Stimulated activated naive CD8-positive, alpha-beta T cell treated with anti-CD3 and anti-CD28 coated beads, Interleukin-15, Interleukin-2, amounts not matched to agents 100 ng/mL and 50 ng/mL, for 24 hours (primary cell): ENCODE results near the gene ZNHIT2.
"Not testable (repeated sequence)": the region's sequence is repeated elsewhere in the genome, so short reads cannot be mapped to it uniquely, and the experiment has no call there.

Source experiments
- H3K27ac Mint-ChIP-seq: one replicate; pipeline ENCODE4 v1.8.0; 2021; ENCODE audit warnings: mild to moderate bottlenecking, mixed read lengths
- H3K27me3 Mint-ChIP-seq: one replicate; pipeline ENCODE4 v1.8.0; 2021; ENCODE audit warnings: mixed read lengths
- H3K36me3 Mint-ChIP-seq: one replicate; pipeline ENCODE4 v1.8.0; 2021; ENCODE audit warnings: low read depth, mixed read lengths
- H3K4me1 Mint-ChIP-seq: one replicate; pipeline ENCODE4 v1.8.0; 2021; ENCODE audit warnings: low read depth, mixed read lengths
- H3K4me3 Mint-ChIP-seq: one replicate; pipeline ENCODE4 v1.8.0; 2021; ENCODE audit warnings: mild to moderate bottlenecking, mixed read lengths
- H3K9me3 Mint-ChIP-seq: one replicate; pipeline ENCODE4 v1.8.0; 2021; ENCODE audit warnings: mixed read lengths

ZNHIT2 gene

DNA sequence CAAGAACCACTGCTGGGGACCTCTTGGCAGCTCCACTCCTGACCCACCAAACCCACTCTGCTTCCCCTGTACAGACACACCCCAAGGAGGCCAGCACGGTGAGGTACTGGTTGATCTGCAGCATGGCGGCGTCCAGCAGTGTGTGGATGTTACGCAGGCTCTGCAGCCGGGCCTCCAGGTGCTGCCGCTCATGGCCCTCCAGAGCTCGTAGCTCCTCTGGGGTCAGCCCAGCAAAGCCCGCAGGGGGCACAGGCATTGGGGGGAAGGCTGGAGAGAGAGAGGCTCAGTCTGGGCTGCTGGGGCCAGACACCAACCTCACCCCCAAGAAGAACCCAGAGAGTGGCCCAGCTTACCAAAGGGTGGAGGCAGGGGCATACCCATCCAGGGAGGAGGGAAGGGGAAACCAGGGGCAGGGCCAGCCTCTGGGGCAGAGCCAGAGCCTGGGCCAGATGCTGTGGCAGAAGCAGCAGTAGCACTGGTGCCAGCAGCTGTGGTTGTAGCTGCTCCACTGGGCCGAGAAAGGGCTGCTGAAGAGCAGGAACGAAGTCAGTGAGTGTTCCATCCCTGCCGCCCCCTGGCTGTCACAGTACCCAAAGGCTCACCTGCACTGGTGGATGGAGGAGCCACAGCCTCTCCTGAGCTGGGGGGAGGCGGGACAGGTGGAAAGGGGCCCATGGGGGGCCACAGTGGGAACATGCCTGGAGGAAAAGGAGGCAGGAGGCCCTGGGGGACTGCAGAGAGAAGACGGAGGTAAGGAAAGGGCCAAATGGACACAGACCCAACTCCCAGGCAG, 12.3 kb upstream of the ZNHIT2 start:
- Mint-ChIP-seq H3K27me3 (no peaks in the 10 kb centered on the region), H3K9me3 (no peaks in the 10 kb centered on the region), H3K27ac (no peak overlapping the region), H3K4me3 (no peak overlapping the region), H3K36me3 (peaks cover 26% of the 10 kb centered on the region), H3K4me1 (peaks cover 34% of the 10 kb centered on the region)

DNA sequence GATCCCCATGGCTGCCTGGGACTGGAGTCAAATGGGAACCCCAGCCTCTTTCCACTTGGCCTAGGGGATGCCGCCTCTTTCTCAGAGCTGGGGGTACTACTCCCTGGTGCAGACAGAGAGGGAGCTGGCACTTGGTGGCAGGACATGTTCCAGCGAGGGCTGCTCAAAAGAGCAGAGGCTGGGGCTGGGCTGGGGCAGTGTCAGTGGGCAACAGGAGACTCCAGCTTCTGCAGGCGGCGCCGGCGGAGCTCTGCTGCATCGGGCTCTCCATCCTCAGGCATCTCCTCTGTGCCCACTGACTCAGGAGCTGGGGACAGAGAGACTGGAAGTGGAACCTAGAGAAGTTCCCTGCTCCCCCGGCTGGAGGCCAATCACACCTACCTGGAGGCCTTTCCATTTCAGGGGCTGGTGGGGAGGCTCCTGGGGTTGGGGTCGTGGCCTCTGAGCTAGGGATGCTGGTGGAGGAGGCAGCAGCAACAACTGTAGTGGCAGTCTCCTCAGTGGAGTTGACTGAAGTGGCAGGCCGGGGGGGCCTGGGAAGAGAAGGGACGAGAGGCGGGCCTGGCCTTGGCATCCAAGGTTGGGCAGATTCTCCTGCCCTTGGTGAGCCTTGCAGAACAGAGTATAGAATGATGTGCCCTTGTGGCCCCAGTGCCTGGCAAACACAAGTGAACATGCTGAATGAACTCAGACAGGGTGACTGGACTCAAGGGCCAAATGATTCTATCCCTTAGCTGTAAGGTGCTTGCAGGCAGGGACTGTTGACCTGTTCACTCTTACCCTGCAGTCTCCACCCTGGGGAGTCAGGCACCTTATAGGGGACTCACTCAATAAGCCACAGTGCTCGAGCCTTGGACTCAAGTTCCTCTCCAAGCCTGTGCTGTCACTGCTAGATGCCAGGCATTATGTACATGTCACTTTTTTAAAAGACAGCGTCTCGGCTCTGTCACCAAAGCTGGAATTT, 11.0 kb upstream of the ZNHIT2 start:
- Mint-ChIP-seq H3K9me3 (no peaks in the 10 kb centered on the region), H3K4me3 (no peak overlapping the region), H3K36me3 (peaks cover 33% of the 10 kb centered on the region), H3K4me1 (peaks cover 36% of the 10 kb centered on the region), H3K27ac (no peak overlapping the region), H3K27me3 (no peaks in the 10 kb centered on the region)

DNA sequence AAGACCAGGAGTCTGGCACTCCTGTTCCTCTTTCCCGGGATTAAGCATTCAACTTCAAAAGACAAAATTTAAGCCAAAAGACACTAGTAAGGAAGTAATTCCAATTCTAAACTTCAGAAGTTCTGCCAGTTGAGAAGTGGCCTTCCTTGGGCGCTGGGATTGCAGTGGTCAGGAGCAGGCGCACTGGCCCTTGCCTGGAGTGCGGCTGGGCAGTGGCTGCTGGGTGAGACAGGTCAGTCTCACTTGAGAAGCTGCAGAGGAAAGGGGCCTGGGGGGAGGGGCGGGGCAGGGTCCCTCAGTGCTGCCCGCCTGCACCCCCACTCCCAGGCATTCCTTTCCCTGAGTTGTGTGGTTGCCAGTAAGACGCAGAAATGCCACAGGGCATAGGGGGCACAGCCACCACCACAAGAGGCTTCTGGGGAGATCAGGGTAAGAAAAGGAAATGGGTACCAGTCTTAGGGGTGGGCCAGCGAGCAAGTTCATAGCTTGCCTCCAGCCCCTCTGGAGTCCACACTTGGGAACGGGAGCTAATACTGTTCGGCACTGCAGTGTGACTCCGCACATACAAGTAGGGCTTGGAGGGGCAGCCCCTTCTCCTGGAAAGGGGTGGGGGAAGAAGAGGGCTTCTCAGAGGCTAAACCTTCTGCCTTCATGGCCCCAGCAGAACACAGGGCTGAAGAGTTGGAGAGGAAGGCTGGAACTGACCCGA, 10.1 kb upstream of the ZNHIT2 start:
- no peaks in the 10 kb centered on the region for H3K9me3 Mint-ChIP-seq
- peaks cover 33% of the 10 kb centered on the region for H3K36me3 Mint-ChIP-seq
- H3K4me3 Mint-ChIP-seq, result no peak overlapping the region
- H3K4me1 Mint-ChIP-seq, result peaks cover 34% of the 10 kb centered on the region
- H3K27me3 Mint-ChIP-seq, result no peaks in the 10 kb centered on the region
- H3K27ac Mint-ChIP-seq, result no peak overlapping the region

DNA sequence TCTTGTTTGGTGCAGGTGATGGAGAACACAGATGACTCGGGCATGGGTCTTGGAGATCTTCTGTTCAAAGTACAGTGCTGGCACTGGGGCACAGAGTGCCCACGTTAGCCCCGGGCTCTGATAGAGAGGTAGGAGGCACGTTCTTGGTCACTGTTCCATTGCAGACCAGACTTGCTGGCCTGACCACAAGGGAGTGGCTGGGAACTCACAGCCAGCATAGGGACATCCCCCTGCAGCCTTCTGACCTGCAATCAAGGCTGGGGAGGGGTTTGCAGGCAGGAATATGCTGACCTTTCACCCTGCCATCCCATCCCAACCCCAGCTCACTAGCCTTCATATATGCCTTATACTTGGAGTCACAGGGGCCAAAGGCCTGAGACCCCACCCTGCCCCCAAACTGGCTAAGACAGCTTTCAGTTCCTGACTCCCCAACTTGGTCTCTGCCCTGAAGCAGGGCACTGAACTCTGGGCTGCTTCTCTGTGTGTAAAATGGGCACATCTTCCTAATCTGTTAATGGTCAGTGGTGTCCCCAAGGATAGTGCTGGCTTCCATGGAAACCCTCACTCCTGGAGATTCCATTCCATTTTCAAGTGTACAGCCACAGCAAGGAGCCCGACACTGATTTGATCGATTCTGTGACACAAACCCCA, 9.2 kb upstream of the ZNHIT2 start:
- Mint-ChIP-seq H3K36me3 (peaks cover 41% of the 10 kb centered on the region), H3K27ac (peak overlapping the region; percentile 15), H3K4me1 (peaks cover 33% of the 10 kb centered on the region), H3K4me3 (no peak overlapping the region), H3K9me3 (no peaks in the 10 kb centered on the region), H3K27me3 (no peaks in the 10 kb centered on the region)

DNA sequence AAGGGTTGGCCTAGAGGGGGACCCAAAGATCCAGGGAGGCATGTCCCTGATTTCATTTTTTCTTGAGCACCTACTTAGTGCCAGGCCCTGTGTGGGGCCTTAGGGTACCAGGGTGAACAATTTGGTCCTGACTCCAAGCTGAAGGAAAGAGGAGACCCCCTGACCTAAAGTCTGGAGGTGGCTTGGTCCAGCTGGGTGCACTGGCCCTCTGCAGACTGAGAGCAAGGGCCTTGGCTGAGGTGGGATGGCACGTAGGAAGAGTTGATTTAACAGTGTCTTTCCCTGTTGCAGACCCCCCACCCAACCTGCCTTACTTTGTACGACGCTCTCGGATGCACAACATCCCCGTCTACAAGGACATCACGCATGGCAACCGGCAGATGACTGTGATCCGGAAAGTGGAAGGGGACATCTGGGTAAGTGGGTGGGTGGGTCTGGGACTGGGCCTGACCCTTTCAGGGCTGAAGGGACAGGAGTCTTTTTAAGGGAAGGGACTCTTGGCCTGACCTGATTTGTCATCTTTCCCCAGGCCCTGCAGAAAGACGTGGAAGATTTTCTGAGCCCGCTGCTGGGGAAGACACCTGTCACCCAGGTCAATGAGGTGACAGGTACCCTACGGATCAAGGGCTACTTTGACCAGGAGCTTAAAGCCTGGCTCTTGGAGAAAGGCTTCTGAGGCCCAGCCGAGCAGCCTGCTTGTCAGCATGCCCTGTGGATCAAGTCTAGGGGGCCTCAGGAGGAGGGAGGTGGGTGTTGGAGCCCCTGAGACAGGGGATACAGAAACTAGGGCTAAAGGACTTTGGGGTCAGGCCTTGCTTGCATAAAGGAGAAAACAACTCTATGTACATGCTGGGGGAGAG, 7.9 kb upstream of the ZNHIT2 start:
- no peak overlapping the region for H3K4me3 Mint-ChIP-seq
- peaks cover 38% of the 10 kb centered on the region for H3K4me1 Mint-ChIP-seq
- H3K36me3 Mint-ChIP-seq, result peaks cover 47% of the 10 kb centered on the region
- H3K9me3 Mint-ChIP-seq, result no peaks in the 10 kb centered on the region
- no peaks in the 10 kb centered on the region for H3K27me3 Mint-ChIP-seq
- H3K27ac Mint-ChIP-seq, result no peak overlapping the region

DNA sequence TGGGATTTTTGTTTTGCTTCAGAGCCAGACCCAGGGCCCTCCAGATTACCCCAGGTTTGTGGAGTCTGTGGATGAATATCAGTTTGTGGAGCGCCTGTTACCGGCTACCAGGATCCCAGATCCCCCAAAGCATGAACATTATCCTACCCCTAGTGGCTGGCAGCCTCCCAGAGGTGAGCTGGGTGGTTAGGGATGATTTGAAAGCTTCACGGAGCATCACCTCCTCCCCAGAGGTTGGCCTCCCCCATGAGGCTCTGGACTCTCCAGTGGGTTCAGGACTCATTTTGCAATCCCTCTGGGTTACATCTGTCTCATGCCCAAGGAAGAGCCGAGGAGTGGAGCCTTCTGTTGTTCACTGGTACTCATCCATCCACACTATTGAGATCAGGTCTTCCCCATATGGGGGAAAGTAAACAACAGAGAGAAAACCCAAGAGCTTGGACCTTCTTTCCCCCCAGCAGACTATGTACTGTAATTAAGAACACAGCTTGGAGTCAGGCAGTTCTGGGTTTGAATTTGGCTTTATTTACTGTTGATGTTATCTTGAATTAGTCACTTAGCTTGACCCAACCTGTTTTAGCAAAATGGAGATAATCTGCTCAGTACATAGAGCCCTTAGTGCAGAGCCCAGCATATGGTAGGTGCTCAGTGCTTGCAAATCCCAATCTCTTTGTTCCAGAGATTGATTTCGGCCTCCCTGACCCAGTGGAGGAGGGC, 7.1 kb upstream of the ZNHIT2 start:
- peak overlapping the region; percentile 69 for H3K27ac Mint-ChIP-seq
- H3K27me3 Mint-ChIP-seq, result no peaks in the 10 kb centered on the region
- H3K4me1 Mint-ChIP-seq, result peaks cover 44% of the 10 kb centered on the region
- peaks cover 55% of the 10 kb centered on the region for H3K36me3 Mint-ChIP-seq
- H3K9me3 Mint-ChIP-seq, result no peaks in the 10 kb centered on the region
- H3K4me3 Mint-ChIP-seq, result peak overlapping the region; percentile 68

DNA sequence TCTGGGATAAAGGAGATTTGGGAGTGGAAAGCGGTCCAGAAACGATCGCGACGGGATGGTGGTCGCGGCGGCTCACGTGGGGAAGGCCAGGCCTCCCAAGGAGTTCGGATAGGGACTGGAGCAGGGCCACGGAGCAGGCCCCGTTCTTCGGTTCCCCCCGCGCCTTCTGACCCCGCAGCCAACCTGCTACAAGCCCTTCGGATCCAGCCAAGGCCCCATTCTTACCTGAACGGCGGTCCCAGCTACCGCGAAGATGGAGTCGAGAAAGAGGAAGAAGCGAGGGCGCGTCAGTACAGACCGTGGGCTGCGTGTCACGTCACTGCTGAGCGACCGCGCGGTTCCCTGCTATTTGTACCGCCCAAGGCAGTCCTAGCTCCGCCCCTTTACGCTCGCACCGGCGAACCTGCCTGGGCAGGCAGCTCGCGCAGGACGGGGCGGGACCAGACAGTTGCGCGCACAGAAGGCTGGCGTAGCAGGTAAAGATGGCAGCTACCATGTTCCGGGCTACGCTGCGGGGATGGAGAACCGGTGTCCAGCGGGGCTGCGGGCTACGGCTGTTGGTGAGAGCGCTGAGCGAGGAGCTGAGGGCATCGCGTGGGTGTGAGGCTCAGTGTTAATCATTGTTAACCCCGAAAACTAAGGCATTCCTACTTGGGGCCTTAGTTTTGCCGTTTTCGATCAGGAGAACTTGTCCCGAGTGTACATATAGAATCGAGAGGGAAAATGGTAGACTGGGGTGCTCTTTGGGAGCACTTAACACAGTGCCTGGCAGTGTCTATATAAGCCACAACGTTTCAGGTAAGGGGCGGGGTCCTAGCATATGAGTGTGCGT, 4.6 kb upstream of the ZNHIT2 start, which contains the start of the genes FAU and MRPL49:
Gene FAU, minus strand, starts transcription at position 270 of the 832 bp plus-strand sequence. CDS start 321 bp downstream, outside the sequence.
Gene MRPL49, plus strand, starts transcription at position 457 of the 832 bp plus-strand sequence. Its CDS starts 26 bp downstream, at position 483.
- H3K27me3 Mint-ChIP-seq, result no peaks in the 10 kb centered on the region
- H3K36me3 Mint-ChIP-seq, result peaks cover 70% of the 10 kb centered on the region
- no peaks in the 10 kb centered on the region for H3K9me3 Mint-ChIP-seq
- H3K27ac Mint-ChIP-seq, result peak within 1 kb of the TSS; percentile 97
- H3K4me3 Mint-ChIP-seq, result peak within 1 kb of the TSS; percentile 100
- H3K4me1 Mint-ChIP-seq, result peaks cover 61% of the 10 kb centered on the region

DNA sequence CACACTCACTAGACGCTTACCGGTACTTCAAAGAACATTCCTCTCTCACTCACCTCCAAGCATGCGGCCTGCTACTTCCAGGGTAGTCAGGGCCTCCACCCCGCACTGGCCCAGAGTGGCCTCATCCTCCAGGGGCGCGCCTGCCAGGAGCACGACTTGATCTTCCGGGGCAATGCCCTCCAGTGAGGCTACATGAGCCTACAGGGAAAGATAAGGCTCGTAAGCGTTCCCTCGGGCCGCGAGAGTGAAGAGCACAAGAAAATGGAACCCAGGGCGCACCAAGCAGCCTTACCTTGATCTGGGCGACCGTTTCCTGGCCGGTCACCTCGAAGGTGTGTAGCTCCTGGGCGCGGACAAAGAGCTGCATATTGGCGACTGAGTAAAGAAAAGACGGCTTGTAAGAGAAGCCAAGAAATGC, 4.0 kb upstream of the ZNHIT2 start:
- Mint-ChIP-seq H3K4me1 (peaks cover 65% of the 10 kb centered on the region), H3K27ac (peak overlapping the region; percentile 97), H3K36me3 (peaks cover 67% of the 10 kb centered on the region), H3K9me3 (no peaks in the 10 kb centered on the region), H3K4me3 (peak overlapping the region; percentile 100), H3K27me3 (no peaks in the 10 kb centered on the region)

DNA sequence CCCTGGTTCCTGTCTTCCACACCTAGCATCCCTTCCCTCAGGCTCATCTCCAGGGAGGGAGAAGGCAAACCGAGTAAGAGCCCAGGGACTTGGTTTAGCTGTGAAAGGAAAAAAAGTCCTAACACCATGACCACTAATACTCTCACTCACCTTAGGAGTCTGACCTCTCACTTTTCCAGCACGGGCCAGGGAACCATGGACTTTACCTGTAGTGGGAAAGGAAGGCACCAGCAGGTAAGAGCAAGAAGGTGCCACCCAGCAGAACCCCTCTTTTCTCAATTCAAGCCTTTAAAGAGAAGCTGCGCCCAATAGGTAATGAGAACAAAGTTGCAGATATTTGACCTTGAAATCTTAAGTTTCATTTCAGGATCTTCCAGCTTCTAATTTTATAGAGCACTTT, 3.3 kb upstream of the ZNHIT2 start:
- Mint-ChIP-seq H3K4me3 (peak overlapping the region; percentile 100), H3K9me3 (no peaks in the 10 kb centered on the region), H3K36me3 (peaks cover 70% of the 10 kb centered on the region), H3K27me3 (no peaks in the 10 kb centered on the region), H3K27ac (peak overlapping the region; percentile 97), H3K4me1 (peaks cover 71% of the 10 kb centered on the region)

DNA sequence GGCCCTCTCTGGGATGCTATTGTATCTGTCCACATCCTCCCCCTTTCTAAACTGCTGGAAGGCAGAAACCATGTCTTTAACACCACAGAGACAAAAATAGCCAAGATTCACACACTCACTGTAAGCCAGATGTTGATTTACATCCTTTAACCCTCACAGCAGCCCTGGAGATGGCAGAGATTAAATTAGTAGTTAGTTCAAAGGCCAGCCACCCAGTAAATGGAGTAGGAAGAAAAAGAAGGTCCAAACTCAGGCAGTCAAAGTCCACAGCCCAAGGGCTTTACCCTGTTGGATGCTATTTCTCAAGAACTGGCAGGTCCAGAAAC, 2.1 kb upstream of the ZNHIT2 start:
- H3K9me3 Mint-ChIP-seq, result no peaks in the 10 kb centered on the region
- peaks cover 77% of the 10 kb centered on the region for H3K4me1 Mint-ChIP-seq
- H3K27me3 Mint-ChIP-seq, result no peaks in the 10 kb centered on the region
- peaks cover 71% of the 10 kb centered on the region for H3K36me3 Mint-ChIP-seq
- peak overlapping the region; percentile 97 for H3K27ac Mint-ChIP-seq
- H3K4me3 Mint-ChIP-seq, result peak overlapping the region; percentile 100

DNA sequence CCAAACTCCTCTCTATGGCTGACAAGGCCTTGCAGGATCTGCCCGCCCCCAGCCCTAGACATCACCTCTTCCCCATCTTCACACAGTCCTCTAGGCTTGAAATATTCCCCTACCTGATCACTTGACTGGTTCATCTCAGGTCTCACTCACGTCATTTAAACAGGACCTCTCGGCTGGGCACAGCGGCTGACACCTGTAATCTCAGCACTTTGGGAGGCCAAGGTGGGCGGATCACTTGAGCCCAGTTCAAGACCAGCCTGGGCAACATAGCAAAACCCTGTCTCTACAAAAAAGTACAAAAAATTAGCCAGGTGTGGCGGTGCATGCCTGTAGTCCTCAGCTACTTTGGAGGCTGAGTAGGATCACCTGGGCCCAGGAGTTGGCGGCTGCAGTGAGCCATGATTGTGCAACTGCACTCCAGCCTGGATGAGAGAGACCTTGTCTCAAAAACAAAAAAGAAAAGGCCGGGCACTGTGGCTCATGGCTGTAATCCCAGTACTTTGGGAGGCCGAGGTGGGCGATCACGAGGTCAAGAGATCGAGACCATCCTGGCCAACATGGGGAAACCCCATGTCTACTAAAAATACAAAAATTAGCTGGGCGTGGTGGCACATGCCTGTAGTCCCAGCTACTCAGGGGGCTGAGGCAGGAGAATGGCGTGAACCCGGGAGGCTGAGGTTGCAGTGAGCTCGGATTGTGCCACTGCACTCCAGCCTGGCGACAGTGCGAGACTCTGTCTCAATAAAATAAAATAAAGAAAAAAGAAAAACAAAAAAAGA, 1.6 kb upstream of the ZNHIT2 start:
- H3K27me3 Mint-ChIP-seq, H3K9me3 Mint-ChIP-seq: not testable (repeated sequence)
- Mint-ChIP-seq H3K27ac (peak overlapping the region; percentile 97), H3K36me3 (peaks cover 66% of the 10 kb centered on the region), H3K4me1 (peaks cover 75% of the 10 kb centered on the region), H3K4me3 (peak overlapping the region; percentile 100)
